Activated B cell treated with CpG ODN at 0.5 μM for 24 hours (primary cell): ENCODE data around the gene KIF24. TPM values are rescaled to one million over a fixed set of nuclear protein-coding genes. Genes with fewer than 3 reads are reported as not detected.

ENCODE experiments used
- ATAC-seq: fragments of 200-7000 bp; cut with Tn5 transposase; one replicate; pipeline ENCODE4 v1.10.0; 2021; ENCODE audit warnings: low read depth, mild to moderate bottlenecking, moderate library complexity
- CTCF ChIA-PET: fragments of 350-600 bp; sonication (Branson Sonifier 250); formaldehyde crosslinking; loops from one replicate; lab custom pipeline; 2021; ENCODE audit warnings: antibody characterized with exemption; lab: Charles Lee
- POLR2A ChIA-PET: fragments of 350-600 bp; sonication (Branson Sonifier 250); formaldehyde crosslinking; loops from one replicate; lab custom pipeline; 2021; ENCODE audit warnings: antibody characterized with exemption; lab: Charles Lee
- DNase-seq: peaks from one replicate; pipeline ENCODE4 v3.0.0; 2022
- H3K27ac Mint-ChIP-seq: one replicate; pipeline ENCODE4 v1.8.0; 2020; ENCODE audit warnings: mixed read lengths
- H3K27me3 Mint-ChIP-seq: one replicate; pipeline ENCODE4 v1.8.0; 2021; ENCODE audit warnings: mixed read lengths
- H3K36me3 Mint-ChIP-seq: one replicate; pipeline ENCODE4 v1.8.0; 2021; ENCODE audit warnings: low read depth, mixed read lengths
- H3K4me1 Mint-ChIP-seq: one replicate; pipeline ENCODE4 v1.8.0; 2021; ENCODE audit warnings: mixed read lengths
- H3K4me3 Mint-ChIP-seq: one replicate; pipeline ENCODE4 v1.8.0; 2020; ENCODE audit warnings: mild to moderate bottlenecking, mixed read lengths
- H3K9me3 Mint-ChIP-seq: one replicate; pipeline ENCODE4 v1.8.0; 2020; ENCODE audit warnings: mixed read lengths
- intact Hi-C: fragments of 100-400 bp; cut with micrococcal nuclease; formaldehyde crosslinking; loops from one replicate; pipeline ENCODE4 v1.15.1; 2024
- total RNA-seq: library from RNA; stranded (reverse); gene quantifications from 2 replicates; pipeline ENCODE4 v1.2.3, GENCODE V29; 2022
- TF ChIP-seq, protein P1 (sequence below): fragments of 200-600 bp; IDR thresholded peaks from one replicate; pipeline ENCODE4 v1.8.0; 2022; ENCODE audit warnings: antibody characterized with exemption, mild to moderate bottlenecking

KIF24 gene
- total RNA-seq, 1 donor from 2014 or later = 0.71 TPM

DNA sequence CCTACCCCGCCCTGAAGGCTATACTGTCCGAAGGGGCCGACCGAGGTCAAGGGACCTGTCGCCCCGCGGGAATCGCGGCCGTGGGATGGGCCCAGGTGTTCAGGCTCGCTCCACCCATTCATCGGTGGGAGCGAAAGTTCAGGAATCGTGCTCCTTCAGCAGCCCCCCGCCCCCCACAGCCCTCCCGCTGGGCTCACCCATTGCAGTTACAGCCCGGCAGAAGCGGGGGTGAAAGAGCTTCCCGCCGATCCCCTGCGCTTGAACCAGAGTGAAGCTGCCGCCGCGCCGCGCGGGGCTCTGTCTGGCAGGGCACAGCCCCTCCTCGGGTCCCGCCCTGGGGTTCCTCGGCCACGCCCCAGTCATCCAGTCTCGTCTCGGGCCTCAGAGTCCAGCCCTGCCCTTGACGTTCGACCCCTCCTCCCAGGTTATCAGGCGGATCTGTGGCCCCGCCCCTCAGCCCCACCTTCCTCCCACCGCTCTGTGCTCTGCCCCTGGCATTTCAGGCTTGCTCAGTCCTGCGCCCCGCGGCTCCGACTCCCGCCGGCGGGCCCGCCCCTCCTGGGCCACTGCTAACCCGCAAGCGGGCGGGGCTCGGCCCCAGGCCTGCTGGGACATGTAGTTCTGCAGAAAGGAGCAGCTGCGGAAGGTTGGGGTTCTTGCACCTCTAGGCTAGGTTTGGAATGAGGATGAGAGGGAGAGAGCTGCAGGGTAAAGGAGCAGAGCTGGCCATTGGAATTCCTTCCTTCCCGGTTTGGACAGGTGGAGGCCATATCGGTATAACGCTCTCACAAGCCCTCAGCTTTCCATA, 47.7 kb upstream of the KIF24 start, which contains the start of gene MYORG:
Gene MYORG (minus strand): TSS at position 303 of the 808 bp plus-strand sequence. CDS start 3,955 bp downstream, outside the sequence.
- DNase-seq (peak; percentile 94), ATAC-seq (peak; percentile 85)
- ChIA-PET CTCF (interaction anchor here (1.1 to 3.8 kb wide), 3 partner anchors 28 to 227 kb away, joined by 3 to 13 read pairs (median 9); no protein-coding TSS in a partner anchor), POLR2A (interaction anchor here (0.6 to 1.6 kb wide), 5 partner anchors 46 to 328 kb away, joined by 3 to 9 read pairs (median 3); partner anchors contain the start of genes SIGMAR1 and UBAP2)
- Mint-ChIP-seq H3K36me3 (no peaks in the 10 kb centered on the region), H3K9me3 (no peaks in the 10 kb centered on the region), H3K4me3 (peak within 1 kb of the TSS; percentile 93), H3K4me1 (peaks cover 42% of the 10 kb centered on the region), H3K27me3 (peaks cover 2% of the 10 kb centered on the region), H3K27ac (peak within 1 kb of the TSS; percentile 75)
- intact Hi-C loops = loop anchor here (1.0 to 5.0 kb wide), 5 partner anchors 47 to 754 kb away; partner anchors contain the start of genes KIF24, NUDT2, UBAP1 and UBE2R2
- TF ChIP-seq, protein P1, sequence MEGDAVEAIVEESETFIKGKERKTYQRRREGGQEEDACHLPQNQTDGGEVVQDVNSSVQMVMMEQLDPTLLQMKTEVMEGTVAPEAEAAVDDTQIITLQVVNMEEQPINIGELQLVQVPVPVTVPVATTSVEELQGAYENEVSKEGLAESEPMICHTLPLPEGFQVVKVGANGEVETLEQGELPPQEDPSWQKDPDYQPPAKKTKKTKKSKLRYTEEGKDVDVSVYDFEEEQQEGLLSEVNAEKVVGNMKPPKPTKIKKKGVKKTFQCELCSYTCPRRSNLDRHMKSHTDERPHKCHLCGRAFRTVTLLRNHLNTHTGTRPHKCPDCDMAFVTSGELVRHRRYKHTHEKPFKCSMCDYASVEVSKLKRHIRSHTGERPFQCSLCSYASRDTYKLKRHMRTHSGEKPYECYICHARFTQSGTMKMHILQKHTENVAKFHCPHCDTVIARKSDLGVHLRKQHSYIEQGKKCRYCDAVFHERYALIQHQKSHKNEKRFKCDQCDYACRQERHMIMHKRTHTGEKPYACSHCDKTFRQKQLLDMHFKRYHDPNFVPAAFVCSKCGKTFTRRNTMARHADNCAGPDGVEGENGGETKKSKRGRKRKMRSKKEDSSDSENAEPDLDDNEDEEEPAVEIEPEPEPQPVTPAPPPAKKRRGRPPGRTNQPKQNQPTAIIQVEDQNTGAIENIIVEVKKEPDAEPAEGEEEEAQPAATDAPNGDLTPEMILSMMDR = no peak

- DNase-seq (peak; percentile 43), ATAC-seq (peak; percentile 7)
- H3K36me3 Mint-ChIP-seq = no peaks in the 10 kb centered on the region
- CTCF ChIA-PET = interaction anchor here (1.1 to 3.8 kb wide), 3 partner anchors 28 to 126 kb away, joined by 3 to 13 read pairs (median 9); no protein-coding TSS in a partner anchor
- peaks cover 37% of the 10 kb centered on the region for H3K4me1 Mint-ChIP-seq
- POLR2A ChIA-PET = interaction anchor here (0.6 to 1.6 kb wide), 3 partner anchors 45 to 262 kb away, joined by 3 to 9 read pairs (median 5); partner anchors contain the start of gene SIGMAR1
- H3K4me3 Mint-ChIP-seq = peak overlapping the region; percentile 93
- peak overlapping the region; percentile 75 for H3K27ac Mint-ChIP-seq
- no peaks in the 10 kb centered on the region for H3K9me3 Mint-ChIP-seq
- intact Hi-C loops = loop anchor here (1.0 to 5.0 kb wide), 3 partner anchors 47 to 754 kb away; partner anchors contain the start of genes KIF24 and NUDT2
- TF ChIP-seq, protein P1 = no peak
- H3K27me3 Mint-ChIP-seq = no peaks in the 10 kb centered on the region
Observed at GRCh38 chr9:34375901-34376595, 47.0 kb upstream of the KIF24 start.

DNA sequence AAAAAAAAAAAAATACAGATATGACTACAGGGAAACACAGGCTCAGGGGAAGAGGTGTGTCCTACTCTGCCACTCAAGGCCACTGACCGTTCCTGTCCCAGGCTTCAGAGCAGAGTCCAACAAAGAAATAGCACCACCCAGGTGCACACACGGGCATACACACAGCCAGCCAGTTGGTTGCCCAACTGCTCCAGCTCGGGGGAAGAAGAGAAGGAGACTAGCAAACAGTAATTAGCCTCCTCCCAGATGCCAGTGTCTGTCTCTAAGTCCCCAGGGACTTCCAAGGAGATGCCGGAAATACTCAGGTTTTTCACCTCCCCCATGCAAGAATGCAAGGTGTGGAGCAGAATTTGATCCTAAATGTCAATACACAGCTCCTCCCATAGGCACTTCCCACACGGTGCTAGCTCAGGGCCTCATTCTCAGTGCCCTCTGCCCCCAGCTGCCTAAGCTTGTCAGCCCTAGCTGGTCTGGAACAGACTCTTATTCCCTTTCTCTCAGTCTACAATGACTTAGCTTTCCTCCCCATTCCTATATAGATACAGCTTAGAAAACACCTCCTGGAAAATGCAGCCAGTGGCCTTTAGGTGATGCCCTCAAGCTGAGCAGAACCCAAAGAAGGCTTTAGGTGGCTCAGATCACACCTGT, 46.0 kb upstream of the KIF24 start:
- Mint-ChIP-seq H3K27ac (no peak overlapping the region), H3K4me1 (peaks cover 27% of the 10 kb centered on the region), H3K9me3 (no peaks in the 10 kb centered on the region), H3K27me3 (no peaks in the 10 kb centered on the region), H3K4me3 (peak overlapping the region; percentile 93), H3K36me3 (no peaks in the 10 kb centered on the region)
- TF ChIP-seq, protein P1 = no peak
- DNase-seq (no peak), ATAC-seq (no peak)
- CTCF ChIA-PET = interaction anchor here (1.1 to 3.8 kb wide), 3 partner anchors 29 to 127 kb away, joined by 3 to 13 read pairs (median 9); no protein-coding TSS in a partner anchor
- POLR2A ChIA-PET = interaction anchor here (0.6 kb wide), 1 partner anchor 327 kb away, joined by 3 read pairs; no protein-coding TSS in a partner anchor
- intact Hi-C loops = loop anchor here (5.0 kb wide), 2 partner anchors 737 to 753 kb away; no protein-coding TSS in a partner anchor

GRCh38 chr9:34374339-34374738, 45.3 kb upstream of the KIF24 start:
- Mint-ChIP-seq H3K4me1 (peaks cover 20% of the 10 kb centered on the region), H3K36me3 (no peaks in the 10 kb centered on the region), H3K9me3 (no peaks in the 10 kb centered on the region), H3K27me3 (no peaks in the 10 kb centered on the region), H3K27ac (no peak overlapping the region), H3K4me3 (no peak overlapping the region)
- intact Hi-C loops = no loop called here
- TF ChIP-seq, protein P1 = no peak
- ATAC-seq (no peak), DNase-seq (no peak)
- POLR2A ChIA-PET = no interaction called here
- CTCF ChIA-PET = no interaction called here
